Pancreas (tissue), 10 donors: Measurements from ENCODE around the gene COL4A1. TPM values are rescaled to one million over a fixed set of nuclear protein-coding genes. Genes with fewer than 3 reads are reported as not detected.
A peak's percentile ranks its signal among the peaks of the same experiment; 100 is the strongest.

Source experiments
- ATAC-seq, 4 donors: fragments of 200-7000 bp; cut with Tn5 transposase; one replicate each; pipeline versions ENCODE4 v1.8.0 to v1.9.1; 2020; ENCODE audit warnings: mild to moderate bottlenecking in 4 of 4, moderate library complexity in 4 of 4
- DNase-seq, 6 donors: peaks; one replicate each; pipeline ENCODE4 v3.0.0-alpha.2; 2020
- FAIRE-seq: peaks from 2 replicates; lab custom pipeline; 2012; peaks lifted over from hg19 to GRCh38; lab: Jason Lieb, UNC
- H3K27ac ChIP-seq, 4 donors: fragments of 200-600 bp; sonication (generic); 1 replicate in 3 of 4; 2 replicates in 1 of 4; pipeline versions ENCODE4 v1.5.0 to v1.8.0; 2020
- H3K27me3 ChIP-seq, 4 donors: fragments of 200-600 bp; one replicate each; pipeline ENCODE4 v1.8.0; 2021
- H3K36me3 ChIP-seq, 3 donors: fragments of 200-600 bp; sonication (generic) in 1 of 3; one replicate each; pipeline versions ENCODE4 v1.5.0 to v1.8.0; 2020 to 2021
- H3K4me1 ChIP-seq, 3 donors: fragments of 200-600 bp; one replicate each; pipeline ENCODE4 v1.8.0; 2021
- H3K4me3 ChIP-seq, 4 donors: fragments of 200-600 bp; sonication (generic) in 2 of 4; one replicate each; pipeline versions ENCODE4 v1.5.0 to v1.8.0; 2020 to 2021
- H3K9me3 ChIP-seq, 4 donors: fragments of 200-600 bp; one replicate each; pipeline ENCODE4 v1.8.0; 2021
- WGBS, 2 donors: extraction: QIAGEN DNeasy Blood & Tissue Kit; methylation state at CpG; one replicate each; pipeline ENCODE4 v1.1.7; 2013; 5-methylcytosine and 5-hydroxymethylcytosine counted together
- intact Hi-C, 3 donors: fragments of 100-400 bp; cut with DNase I; formaldehyde crosslinking; loops; one replicate each; pipeline versions ENCODE4 v1.11.1 to v1.14.2; 2022
- polyA plus RNA-seq, 2 donors: library from polyadenylated mRNA; stranded (reverse); fragments of 200-250 nt; gene quantifications; one replicate each; pipeline ENCODE4 v1.2.3, GENCODE V29; 2013
- total RNA-seq, 6 donors: library from RNA; stranded (reverse); fragmentation: NEBNext Ultra II Directional in 4 of 6; extraction: Animal tissue kit (Norgen Biotek cat#: 25700) in 4 of 6; gene quantifications; one replicate each; pipeline versions ENCODE4 v1.2.1 to v1.2.4, GENCODE V29; 2021 to 2023
- TF ChIP-seq, protein P1 (sequence below), 4 donors: fragments of 200-600 bp; sonication (generic) in 3 of 4; IDR thresholded peaks; one replicate each; pipeline versions ENCODE4 v1.5.0 to v1.8.0; 2021; ENCODE audit warnings: antibody characterized with exemption in 4 of 4
- donor health status: healthy with polysubstance abuse.
- donor health status: DM: no; HTN: no; CAD: no; lungs with moderate emphysema.
- donor health status: DM: no; HTN: no; CAD: no.
- donor health status: control.
- donor health status: control.
- donor health status: Bipolar disorder and iron deficiency.
- donor health status: DM: yes; HTN: yes; CAD: no.
- donor health status: DM: no; HTN: no; CAD: no.
- donor health status: DM: no; HTN: no; CAD: no.
- donor health status: DM: yes; HTN: yes; CAD: no.

COL4A1 gene
- total and polyA plus RNA-seq, 8 donors: 20.7 to 167 (median 35.6) TPM

- Histone ChIP-seq H3K36me3 (no peaks in the 10 kb centered on the region), H3K27me3 (no peaks in the 10 kb centered on the region), H3K9me3 (no peaks in the 10 kb centered on the region), H3K27ac (no peak overlapping the region), H3K4me3 (no peak overlapping the region), H3K4me1 (peaks cover 0 to 10% (median 0%) of the 10 kb centered on the region in 3 donors)
- intact Hi-C loops: no loop called here
- TF ChIP-seq, protein P1, sequence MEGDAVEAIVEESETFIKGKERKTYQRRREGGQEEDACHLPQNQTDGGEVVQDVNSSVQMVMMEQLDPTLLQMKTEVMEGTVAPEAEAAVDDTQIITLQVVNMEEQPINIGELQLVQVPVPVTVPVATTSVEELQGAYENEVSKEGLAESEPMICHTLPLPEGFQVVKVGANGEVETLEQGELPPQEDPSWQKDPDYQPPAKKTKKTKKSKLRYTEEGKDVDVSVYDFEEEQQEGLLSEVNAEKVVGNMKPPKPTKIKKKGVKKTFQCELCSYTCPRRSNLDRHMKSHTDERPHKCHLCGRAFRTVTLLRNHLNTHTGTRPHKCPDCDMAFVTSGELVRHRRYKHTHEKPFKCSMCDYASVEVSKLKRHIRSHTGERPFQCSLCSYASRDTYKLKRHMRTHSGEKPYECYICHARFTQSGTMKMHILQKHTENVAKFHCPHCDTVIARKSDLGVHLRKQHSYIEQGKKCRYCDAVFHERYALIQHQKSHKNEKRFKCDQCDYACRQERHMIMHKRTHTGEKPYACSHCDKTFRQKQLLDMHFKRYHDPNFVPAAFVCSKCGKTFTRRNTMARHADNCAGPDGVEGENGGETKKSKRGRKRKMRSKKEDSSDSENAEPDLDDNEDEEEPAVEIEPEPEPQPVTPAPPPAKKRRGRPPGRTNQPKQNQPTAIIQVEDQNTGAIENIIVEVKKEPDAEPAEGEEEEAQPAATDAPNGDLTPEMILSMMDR (IDR thresholded peaks at IDR 0.05): no peak
- ATAC-seq (no peak), FAIRE-seq (no peak), DNase-seq (no peak)
- 80 to 81% methylated on average over 7 of the region's 7 CpGs for WGBS, 2 donors
These were observed 52.7 kb downstream of the COL4A1 start for GRCh38 chr13:110254151-110254679.

- Histone ChIP-seq H3K4me1 (peaks cover 0 to 17% (median 0%) of the 10 kb centered on the region in 3 donors), H3K36me3 (no peaks in the 10 kb centered on the region), H3K27ac (peak overlapping the region in 1 of 4 donors; percentile 28), H3K4me3 (no peak overlapping the region), H3K9me3 (no peaks in the 10 kb centered on the region), H3K27me3 (no peaks in the 10 kb centered on the region)
- TF ChIP-seq, protein P1 (IDR thresholded peaks at IDR 0.05): no peak
- DNase-seq: peak in 3 of 6 donors; percentile 43 to 54 (median 46)
- peak; percentile 62 to 92 (median 84) for ATAC-seq
- intact Hi-C loops: no loop called here
- WGBS, 2 donors: 38 to 45% methylated on average over 12 of the region's 12 CpGs
- FAIRE-seq: no peak
These were observed 55.7 kb downstream of the COL4A1 start for GRCh38 chr13:110251193-110251819.

DNA sequence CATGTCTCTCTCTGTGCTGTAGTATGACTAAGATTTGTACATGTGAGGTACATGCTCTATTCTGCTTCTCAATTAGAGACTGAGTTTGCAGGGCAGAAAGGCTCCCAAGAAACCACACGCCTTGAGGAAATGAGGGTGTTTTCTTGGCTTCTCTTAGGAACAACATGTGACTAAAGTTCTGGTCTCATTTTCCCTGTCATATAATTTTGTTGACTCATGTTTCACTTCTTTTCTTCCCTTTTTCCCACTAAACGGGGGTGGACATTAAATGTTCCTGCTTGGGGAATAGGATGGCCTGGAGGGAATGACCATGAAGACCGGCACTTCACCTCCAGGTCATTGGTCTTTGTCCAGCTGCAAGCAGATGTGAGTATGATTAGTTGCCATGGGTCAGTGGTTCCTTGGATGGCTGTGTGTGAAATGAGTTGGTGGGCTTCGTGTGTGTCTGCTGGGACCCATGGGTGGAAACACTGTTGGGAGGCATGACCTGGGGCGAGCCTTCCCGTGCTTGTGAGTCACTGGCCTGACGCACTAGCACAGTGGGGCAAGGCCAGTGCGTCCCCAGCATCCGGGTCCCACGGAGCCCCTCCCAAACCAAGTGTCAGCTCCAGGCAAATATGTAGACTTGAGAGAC, 56.6 kb downstream of the COL4A1 start:
- FAIRE-seq: no peak

GRCh38 chr13:110249326-110249725, 57.6 kb downstream of the COL4A1 start:
- DNase-seq: no peak

More for the DNA sequence above, 56.6 kb downstream of the COL4A1 start:
- no peak overlapping the region for H3K4me3 ChIP-seq
- WGBS, 2 donors: 84 to 85% methylated on average over 10 of the region's 10 CpGs
- H3K36me3 ChIP-seq: no peaks in the 10 kb centered on the region
- ATAC-seq (peak in 3 of 4 donors; percentile 4 to 37 (median 22)), DNase-seq (peak in 1 of 6 donors; percentile 5)
- TF ChIP-seq, protein P1 (IDR thresholded peaks at IDR 0.05): no peak
- no peak overlapping the region for H3K27ac ChIP-seq
- H3K4me1 ChIP-seq: peaks cover 0 to 17% (median 0%) of the 10 kb centered on the region in 3 donors
- no peaks in the 10 kb centered on the region for H3K27me3 ChIP-seq
- intact Hi-C loops: no loop called here
- no peaks in the 10 kb centered on the region for H3K9me3 ChIP-seq

More at GRCh38 chr13:110249326-110249725, 57.6 kb downstream of the COL4A1 start:
- H3K27me3 ChIP-seq: no peaks in the 10 kb centered on the region
- no peak overlapping the region for H3K4me3 ChIP-seq
- intact Hi-C loops: no loop called here
- ATAC-seq (no peak), FAIRE-seq (no peak)
- WGBS, 2 donors: 80 to 90% methylated on average over 13 of the region's 13 CpGs
- no peaks in the 10 kb centered on the region for H3K9me3 ChIP-seq
- H3K36me3 ChIP-seq: no peaks in the 10 kb centered on the region
- TF ChIP-seq, protein P1 (IDR thresholded peaks at IDR 0.05): no peak
- peaks cover 0 to 17% (median 0%) of the 10 kb centered on the region in 3 donors for H3K4me1 ChIP-seq
- no peak overlapping the region for H3K27ac ChIP-seq
